Natural killer cell (primary cell): ENCODE results near the gene APOL2. TPM values are rescaled to one million over a fixed set of nuclear protein-coding genes. Genes with fewer than 3 reads are reported as not detected.

Experiments used
- ATAC-seq, 3 donors: fragments of 150-1000 bp in 2 of 3; fragments of 200-7000 bp in 1 of 3; cut with Tn5 transposase; 1 replicate in 1 of 3; 2 replicates in 2 of 3; pipeline ENCODE4 v1.10.0; 2021; ENCODE audit warnings: mild to moderate bottlenecking in 2 of 3, moderate library complexity in 2 of 3
- DNase-seq, 2 donors: peaks; one replicate each; pipeline versions ENCODE4 v3.0.0 to v3.0.0-alpha.2; 2013 to 2021; ENCODE audit warnings: mixed read lengths in 1 of 2
- H3K27ac ChIP-seq: one replicate; pipeline ENCODE4 v1.5.1; 2013; ENCODE audit warnings: mild to moderate bottlenecking, low read length
- H3K27me3 ChIP-seq: one replicate; pipeline ENCODE4 v1.6.1; 2013; ENCODE audit warnings: low read length; ENCODE audit not compliant: control insufficient read depth, insufficient read depth
- H3K36me3 ChIP-seq: one replicate; pipeline ENCODE4 v1.6.1; 2013; ENCODE audit warnings: low read length; ENCODE audit not compliant: control insufficient read depth, insufficient read depth
- H3K4me1 ChIP-seq: one replicate; pipeline ENCODE4 v1.6.1; 2013; ENCODE audit warnings: low read length; ENCODE audit not compliant: control insufficient read depth, insufficient read depth
- H3K4me3 ChIP-seq: one replicate; pipeline ENCODE4 v1.5.1; 2013; ENCODE audit warnings: low read length
- H3K9me3 ChIP-seq: one replicate; pipeline ENCODE4 v1.6.1; 2013; ENCODE audit warnings: low read length; ENCODE audit not compliant: control insufficient read depth, insufficient read depth
- H3K27ac Mint-ChIP-seq, 2 donors: one replicate each; pipeline ENCODE4 v1.8.0; 2022; ENCODE audit warnings: mild to moderate bottlenecking in 2 of 2, mixed read lengths in 2 of 2, moderate library complexity in 1 of 2
- H3K27me3 Mint-ChIP-seq, 2 donors: one replicate each; pipeline ENCODE4 v1.8.0; 2022; ENCODE audit warnings: low read depth in 2 of 2, mixed read lengths in 2 of 2
- H3K36me3 Mint-ChIP-seq: one replicate; pipeline ENCODE4 v1.8.0; 2022; ENCODE audit warnings: mixed read lengths
- H3K4me1 Mint-ChIP-seq, 2 donors: one replicate each; pipeline ENCODE4 v1.8.0; 2022; ENCODE audit warnings: mixed read lengths in 2 of 2
- H3K4me3 Mint-ChIP-seq: one replicate; pipeline ENCODE4 v1.8.0; 2022; ENCODE audit warnings: mild to moderate bottlenecking, moderate library complexity, mixed read lengths
- H3K9me3 Mint-ChIP-seq, 2 donors: one replicate each; pipeline ENCODE4 v1.8.0; 2022; ENCODE audit warnings: mixed read lengths in 2 of 2
- CTCF ChIP-seq: fragments of 200-600 bp; IDR thresholded peaks from one replicate; pipeline ENCODE4 v1.8.0; 2022; ENCODE audit warnings: antibody characterized with exemption
- WGBS: methylation state at CpG from one replicate; pipeline ENCODE4 v1.1.7; 2013; ENCODE audit warnings: missing lambda C conversion rate; ENCODE audit not compliant: insufficient coverage; 5-methylcytosine and 5-hydroxymethylcytosine counted together
- intact Hi-C: fragments of 100-400 bp; cut with micrococcal nuclease; formaldehyde crosslinking; loops from one replicate; pipeline ENCODE4 v1.14.2; 2022
- total RNA-seq, 4 donors: library from RNA; stranded (reverse); fragments of 120-200 nt in 1 of 4; gene quantifications; one replicate each; pipeline versions ENCODE4 v1.2.3 to v1.2.4, GENCODE V29; 2013 to 2022

APOL2 gene
- total RNA-seq, 3 donors from 2014 or later (not counting 1 experiment from before 2014, with no cell fraction given), result 51.7 to 112 (median 67.2) TPM

- H3K36me3 ChIP-seq, result peaks cover 22% of the 10 kb centered on the region
- H3K4me3 ChIP-seq, result no peak overlapping the region
- H3K27me3 Mint-ChIP-seq, result peaks cover 2% of the 10 kb centered on the region in 2 donors
- no peaks in the 10 kb centered on the region for H3K9me3 Mint-ChIP-seq
- H3K36me3 Mint-ChIP-seq, result peaks cover 2% of the 10 kb centered on the region
- intact Hi-C loops, result no loop called here
- no peak for TF ChIP-seq CTCF
- no peaks in the 10 kb centered on the region for H3K27me3 ChIP-seq
- H3K4me1 Mint-ChIP-seq, result peaks cover 5 to 8% of the 10 kb centered on the region in 2 donors
- H3K4me1 ChIP-seq, result no peaks in the 10 kb centered on the region
- no peak for DNase-seq
- H3K27ac ChIP-seq, result no peak overlapping the region
- ATAC-seq, result no peak
- WGBS, result 96% methylated on average over 4 of the region's 4 CpGs
- H3K4me3 Mint-ChIP-seq, result no peak overlapping the region
- no peak overlapping the region for H3K27ac Mint-ChIP-seq
- no peaks in the 10 kb centered on the region for H3K9me3 ChIP-seq
Measured at GRCh38 chr22:36224245-36224644, 15.1 kb downstream of the APOL2 start.

- no peak overlapping the region for H3K4me3 ChIP-seq
- H3K36me3 ChIP-seq, result peaks cover 16% of the 10 kb centered on the region
- no peaks in the 10 kb centered on the region for H3K36me3 Mint-ChIP-seq
- peaks cover 2 to 10% of the 10 kb centered on the region in 2 donors for H3K27me3 Mint-ChIP-seq
- no peak overlapping the region for H3K27ac ChIP-seq
- no peak overlapping the region for H3K4me3 Mint-ChIP-seq
- H3K27ac Mint-ChIP-seq, result no peak overlapping the region
- H3K9me3 ChIP-seq, result no peaks in the 10 kb centered on the region
- H3K9me3 Mint-ChIP-seq, result no peaks in the 10 kb centered on the region
- 95% methylated on average over 8 of the region's 8 CpGs for WGBS
- DNase-seq, result no peak
- no peak for TF ChIP-seq CTCF
- no peaks in the 10 kb centered on the region for H3K4me1 ChIP-seq
- peaks cover 5 to 6% of the 10 kb centered on the region in 2 donors for H3K4me1 Mint-ChIP-seq
- no peaks in the 10 kb centered on the region for H3K27me3 ChIP-seq
- intact Hi-C loops, result no loop called here
- no peak for ATAC-seq
Measured at GRCh38 chr22:36223504-36223903, 15.8 kb downstream of the APOL2 start.

GRCh38 chr22:36222887-36223450 is 16.4 kb downstream of the APOL2 start:
- DNase-seq, result no peak

More at GRCh38 chr22:36222887-36223450, 16.4 kb downstream of the APOL2 start:
- Mint-ChIP-seq H3K27ac (peak overlapping the region in 1 of 2 donors; percentile 19), H3K4me1 (peaks cover 5 to 6% of the 10 kb centered on the region in 2 donors), H3K27me3 (peaks cover 2 to 15% of the 10 kb centered on the region in 2 donors), H3K4me3 (no peak overlapping the region), H3K9me3 (no peaks in the 10 kb centered on the region), H3K36me3 (no peaks in the 10 kb centered on the region)
- intact Hi-C loops, result no loop called here
- no peaks in the 10 kb centered on the region for H3K9me3 ChIP-seq
- H3K27me3 ChIP-seq, result no peaks in the 10 kb centered on the region
- no peak overlapping the region for H3K27ac ChIP-seq
- H3K4me1 ChIP-seq, result no peaks in the 10 kb centered on the region
- no peak overlapping the region for H3K4me3 ChIP-seq
- ATAC-seq, result no peak
- H3K36me3 ChIP-seq, result peaks cover 11% of the 10 kb centered on the region
- WGBS, result 92% methylated on average over 8 of the region's 9 CpGs
- no peak for TF ChIP-seq CTCF
